HepG2 (cell line): ENCODE data around the gene RPLP2. TPM values are rescaled to one million over a fixed set of nuclear protein-coding genes. Genes with fewer than 3 reads are reported as not detected.
A peak's percentile ranks its signal among the peaks of the same experiment; 100 is the strongest.

Experiments
- DNMT3B ChIP-seq: conservative IDR thresholded peaks from 2 replicates; pipeline ENCODE4 v1.6.1; 2016; ENCODE audit warnings: missing biosample characterization, control low read depth
- GABPB1 ChIP-seq: IDR thresholded peaks from 2 replicates; pipeline ENCODE4 v1.6.1; 2016; ENCODE audit warnings: mild to moderate bottlenecking, missing genetic modification reagents, moderate library complexity, missing compliant biosample characterization
- HDAC2 ChIP-seq: sonication (generic); formaldehyde crosslinking; IDR thresholded peaks from 2 replicates; pipeline ENCODE4 v1.4.0; 2020; ENCODE audit warnings: missing genetic modification reagents
- MAFF ChIP-seq: IDR thresholded peaks from 2 replicates; pipeline ENCODE4 v1.6.1; 2011; ENCODE audit warnings: low read depth, low read length, improper control_type of control experiment
- NR2C2 ChIP-seq: sonication (generic); formaldehyde crosslinking; IDR thresholded peaks from 2 replicates; pipeline ENCODE4 v1.4.0; 2020; ENCODE audit warnings: missing genetic modification reagents, mild to moderate bottlenecking, moderate library complexity, borderline replicate concordance
- REST ChIP-seq, 2 experiments: IDR thresholded peaks; 2 replicates each; pipeline ENCODE4 v1.6.1; 2011 to 2012; ENCODE audit warnings: low read length in 2 of 2, borderline replicate concordance in 1 of 2, low read depth in 1 of 2, mild to moderate bottlenecking in 1 of 2, moderate library complexity in 1 of 2
- SAP130 ChIP-seq: IDR thresholded peaks from 2 replicates; pipeline ENCODE4 v1.6.1; 2016; ENCODE audit warnings: low read depth
- SRF ChIP-seq: IDR thresholded peaks from 2 replicates; pipeline ENCODE4 v1.6.1; 2011; ENCODE audit warnings: mild to moderate bottlenecking, low read depth, low read length, moderate library complexity
- THAP8 ChIP-seq: sonication (generic); formaldehyde crosslinking; IDR thresholded peaks from 2 replicates; pipeline ENCODE4 v1.5.1; 2020; ENCODE audit warnings: missing genetic modification reagents, mild to moderate bottlenecking, borderline replicate concordance
- XBP1 ChIP-seq: sonication (generic); formaldehyde crosslinking; IDR thresholded peaks from 2 replicates; pipeline ENCODE4 v1.5.0; 2020; ENCODE audit warnings: missing genetic modification reagents
- ZEB1 ChIP-seq: IDR thresholded peaks from 2 replicates; pipeline ENCODE4 v1.6.1; 2012; ENCODE audit warnings: mild to moderate bottlenecking, low read depth, inconsistent platforms; ENCODE audit not compliant: insufficient replicate concordance
- ZFAT ChIP-seq: sonication (generic); formaldehyde crosslinking; conservative IDR thresholded peaks from 2 replicates; pipeline ENCODE4 v1.8.1; 2023; ENCODE audit warnings: missing genetic modification reagents, inconsistent platforms
- ZIK1 ChIP-seq: sonication (generic); formaldehyde crosslinking; IDR thresholded peaks from 2 replicates; pipeline ENCODE4 v1.5.0; 2020; ENCODE audit warnings: mild to moderate bottlenecking, low read depth, missing genetic modification reagents, borderline replicate concordance
- ZNF136 ChIP-seq: sonication (generic); formaldehyde crosslinking; IDR thresholded peaks from 2 replicates; pipeline ENCODE4 v1.8.1; 2022; ENCODE audit warnings: low read depth, mild to moderate bottlenecking, moderate library complexity, missing genetic modification reagents
- ZNF3 ChIP-seq: IDR thresholded peaks from 2 replicates; pipeline ENCODE4 v1.7.0; 2017; ENCODE audit warnings: inconsistent platforms
- ZNF484 ChIP-seq: sonication (generic); formaldehyde crosslinking; IDR thresholded peaks from 2 replicates; pipeline ENCODE4 v1.5.1; 2020; ENCODE audit warnings: mild to moderate bottlenecking, low read depth, missing genetic modification reagents, borderline replicate concordance
- ZNF496 ChIP-seq: sonication (generic); formaldehyde crosslinking; IDR thresholded peaks from 2 replicates; pipeline ENCODE4 v1.8.1; 2023; ENCODE audit warnings: mild to moderate bottlenecking, moderate library complexity, missing genetic modification reagents; ENCODE audit not compliant: insufficient replicate concordance
- ZNF619 ChIP-seq: sonication (generic); formaldehyde crosslinking; IDR thresholded peaks from 2 replicates; pipeline ENCODE4 v1.4.0; 2020; ENCODE audit warnings: mild to moderate bottlenecking, missing genetic modification reagents
- ZSCAN21 ChIP-seq: sonication (generic); formaldehyde crosslinking; IDR thresholded peaks from 2 replicates; pipeline ENCODE4 v1.8.0; 2022; ENCODE audit warnings: mild to moderate bottlenecking, missing genetic modification reagents, moderate library complexity, borderline replicate concordance
- polyA plus RNA-seq, 8 experiments: library from polyadenylated mRNA; depleted of rRNA in 3 of 8; stranded (reverse) in 7 of 8; unstranded in 1 of 8; fragments of >200 nt; fragmentation: Illumina TruSeq in 4 of 8; extraction: Trizol in 4 of 8; gene quantifications; 2 replicates each; pipeline versions ENCODE4 v1.2.1 to v1.2.3, GENCODE V29; 2011 to 2016; ENCODE audit warnings: low read depth in 4 of 8, missing spikeins in 1 of 8, mixed read lengths in 1 of 8; ENCODE audit not compliant: insufficient read depth in 1 of 8
- total RNA-seq, 5 experiments: library from RNA; depleted of rRNA; stranded (reverse); fragments of >200 nt; fragmentation: Illumina TruSeq; extraction: Trizol; gene quantifications; 2 replicates each; pipeline ENCODE4 v1.2.3, GENCODE V29; 2016; ENCODE audit warnings: low read depth in 1 of 5
- TF ChIP-seq, protein P1 (sequence below): sonication (generic); formaldehyde crosslinking; IDR thresholded peaks from 2 replicates; pipeline ENCODE4 v1.9.0; 2021; ENCODE audit warnings: missing genetic modification reagents, mild to moderate bottlenecking, borderline replicate concordance
- TF ChIP-seq, protein P2 (sequence below): IDR thresholded peaks from 2 replicates; pipeline ENCODE4 v1.6.1; 2016; ENCODE audit warnings: missing biosample characterization, missing genetic modification reagents, low read depth

RPLP2 gene
- total and polyA plus RNA-seq, 2 of the 13 experiments (the other 11 are each of a cell fraction or from before 2014, with no cell fraction given): 978 to 2,106 TPM

- TF ChIP-seq ZFAT (CRISPR knock-in tag) (no peak), SRF (no peak), XBP1 (CRISPR knock-in tag) (no peak), ZNF496 (CRISPR knock-in tag) (no peak), ZIK1 (CRISPR knock-in tag) (peak; percentile 78; the same call in 1 of the 2 replicates), DNMT3B (CRISPR knock-in tag) (no peak), SAP130 (CRISPR knock-in tag) (peak; percentile 54), ZNF619 (CRISPR knock-in tag) (no peak), ZNF136 (CRISPR knock-in tag) (no peak), ZNF484 (no peak), THAP8 (no peak), ZEB1 (no peak), MAFF (no peak), HDAC2 (CRISPR knock-in tag) (no peak; the same call in 1 of the 2 replicates), ZSCAN21 (CRISPR knock-in tag) (peak; percentile 75), NR2C2 (peak; percentile 68), REST (IDR thresholded peaks at IDR 0.05; ENCODE audit: borderline replicate concordance in 1 of 2, low read depth in 1 of 2, low read length in 2 of 2) (no peak), GABPB1 (peak; percentile 55), ZNF3 (CRISPR knock-in tag) (no peak)
- TF ChIP-seq, protein P1, sequence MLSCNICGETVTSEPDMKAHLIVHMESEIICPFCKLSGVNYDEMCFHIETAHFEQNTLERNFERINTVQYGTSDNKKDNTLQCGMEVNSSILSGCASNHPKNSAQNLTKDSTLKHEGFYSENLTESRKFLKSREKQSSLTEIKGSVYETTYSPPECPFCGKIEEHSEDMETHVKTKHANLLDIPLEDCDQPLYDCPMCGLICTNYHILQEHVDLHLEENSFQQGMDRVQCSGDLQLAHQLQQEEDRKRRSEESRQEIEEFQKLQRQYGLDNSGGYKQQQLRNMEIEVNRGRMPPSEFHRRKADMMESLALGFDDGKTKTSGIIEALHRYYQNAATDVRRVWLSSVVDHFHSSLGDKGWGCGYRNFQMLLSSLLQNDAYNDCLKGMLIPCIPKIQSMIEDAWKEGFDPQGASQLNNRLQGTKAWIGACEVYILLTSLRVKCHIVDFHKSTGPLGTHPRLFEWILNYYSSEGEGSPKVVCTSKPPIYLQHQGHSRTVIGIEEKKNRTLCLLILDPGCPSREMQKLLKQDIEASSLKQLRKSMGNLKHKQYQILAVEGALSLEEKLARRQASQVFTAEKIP (CRISPR knock-in tag): no peak
- TF ChIP-seq, protein P2, sequence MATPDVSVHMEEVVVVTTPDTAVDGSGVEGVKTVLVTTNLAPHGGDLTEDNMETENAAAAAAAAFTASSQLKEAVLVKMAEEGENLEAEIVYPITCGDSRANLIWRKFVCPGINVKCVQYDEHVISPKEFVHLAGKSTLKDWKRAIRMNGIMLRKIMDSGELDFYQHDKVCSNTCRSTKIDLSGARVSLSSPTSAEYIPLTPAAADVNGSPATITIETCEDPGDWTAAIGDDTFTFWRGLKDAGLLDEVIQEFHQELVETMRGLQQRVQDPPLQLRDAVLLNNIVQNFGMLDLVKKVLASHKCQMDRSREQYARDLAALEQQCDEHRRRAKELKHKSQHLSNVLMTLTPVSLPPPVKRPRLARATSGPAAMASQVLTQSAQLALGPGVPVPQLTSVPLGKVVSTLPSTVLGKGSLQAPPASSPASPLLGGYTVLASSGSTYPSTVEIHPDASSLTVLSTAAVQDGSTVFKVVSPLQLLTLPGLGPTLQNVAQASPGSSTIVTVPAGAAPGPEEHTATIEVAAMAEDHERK: no peak
These were observed 32.2 kb upstream of the RPLP2 start, which contains the start of gene GATD1 (continued) for GRCh38 chr11:777288-778255.
